ENCODE measurements around the gene UNC5B. TPM values are rescaled to one million over a fixed set of nuclear protein-coding genes. Genes with fewer than 3 reads are reported as not detected.
"Not testable (repeated sequence)": the region's sequence is repeated elsewhere in the genome, so short reads cannot be mapped to it uniquely, and the experiment has no call there.

Gene UNC5B
- total RNA-seq, 6 donors from 2014 or later = 8.4 to 27.7 (median 20.5) TPM

GRCh38 chr10:71293446-71294084, 81.2 kb downstream of the UNC5B start:
- peaks cover 3 to 83% (median 30%) of the 10 kb centered on the region in 4 donors for H3K36me3 ChIP-seq
- H3K27ac ChIP-seq = peak overlapping the region in 3 of 4 donors; percentile 8 to 56 (median 16)
- DNase-seq = peak; percentile 68 to 83
- no peaks in the 10 kb centered on the region for H3K27me3 ChIP-seq
- H3K4me1 ChIP-seq = peaks cover 2 to 19% (median 12%) of the 10 kb centered on the region in 4 donors
- no peak for TF ChIP-seq EP300 (IDR thresholded peaks at IDR 0.05)
- TF ChIP-seq POLR2AphosphoS5 (IDR thresholded peaks at IDR 0.05) = no peak
- no peak for TF ChIP-seq POLR2A (IDR thresholded peaks at IDR 0.05)
- TF ChIP-seq, protein P1, sequence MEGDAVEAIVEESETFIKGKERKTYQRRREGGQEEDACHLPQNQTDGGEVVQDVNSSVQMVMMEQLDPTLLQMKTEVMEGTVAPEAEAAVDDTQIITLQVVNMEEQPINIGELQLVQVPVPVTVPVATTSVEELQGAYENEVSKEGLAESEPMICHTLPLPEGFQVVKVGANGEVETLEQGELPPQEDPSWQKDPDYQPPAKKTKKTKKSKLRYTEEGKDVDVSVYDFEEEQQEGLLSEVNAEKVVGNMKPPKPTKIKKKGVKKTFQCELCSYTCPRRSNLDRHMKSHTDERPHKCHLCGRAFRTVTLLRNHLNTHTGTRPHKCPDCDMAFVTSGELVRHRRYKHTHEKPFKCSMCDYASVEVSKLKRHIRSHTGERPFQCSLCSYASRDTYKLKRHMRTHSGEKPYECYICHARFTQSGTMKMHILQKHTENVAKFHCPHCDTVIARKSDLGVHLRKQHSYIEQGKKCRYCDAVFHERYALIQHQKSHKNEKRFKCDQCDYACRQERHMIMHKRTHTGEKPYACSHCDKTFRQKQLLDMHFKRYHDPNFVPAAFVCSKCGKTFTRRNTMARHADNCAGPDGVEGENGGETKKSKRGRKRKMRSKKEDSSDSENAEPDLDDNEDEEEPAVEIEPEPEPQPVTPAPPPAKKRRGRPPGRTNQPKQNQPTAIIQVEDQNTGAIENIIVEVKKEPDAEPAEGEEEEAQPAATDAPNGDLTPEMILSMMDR (IDR thresholded peaks at IDR 0.05) = no peak
- no peak overlapping the region for H3K4me3 ChIP-seq
- H3K9me3 ChIP-seq = no peaks in the 10 kb centered on the region
- peak in 1 of 2 donors; percentile 48 for ATAC-seq (ENCODE audit: low FRiP score in 2 of 2)
- WGBS, 2 donors = 61 to 85% methylated on average over 6 to 12 of the region's 19 CpGs

- TF ChIP-seq POLR2A (IDR thresholded peaks at IDR 0.05) (no peak), POLR2AphosphoS5 (IDR thresholded peaks at IDR 0.05) (no peak)
- Histone ChIP-seq H3K27me3 (no peaks in the 10 kb centered on the region), H3K9me3 (no peaks in the 10 kb centered on the region), H3K4me3 (no peak overlapping the region), H3K36me3 (peaks cover 3 to 85% (median 28%) of the 10 kb centered on the region in 4 donors), H3K4me1 (peaks cover 2 to 19% (median 12%) of the 10 kb centered on the region in 4 donors), H3K27ac (peak overlapping the region in 3 of 4 donors; percentile 8 to 56 (median 16))
- WGBS, 2 donors = 59 to 87% methylated on average over 6 of the region's 6 CpGs
- DNase-seq (no peak), ATAC-seq (ENCODE audit: low FRiP score in 2 of 2) (no peak)
Observed at GRCh38 chr10:71294091-71294561, 81.8 kb downstream of the UNC5B start.

DNA sequence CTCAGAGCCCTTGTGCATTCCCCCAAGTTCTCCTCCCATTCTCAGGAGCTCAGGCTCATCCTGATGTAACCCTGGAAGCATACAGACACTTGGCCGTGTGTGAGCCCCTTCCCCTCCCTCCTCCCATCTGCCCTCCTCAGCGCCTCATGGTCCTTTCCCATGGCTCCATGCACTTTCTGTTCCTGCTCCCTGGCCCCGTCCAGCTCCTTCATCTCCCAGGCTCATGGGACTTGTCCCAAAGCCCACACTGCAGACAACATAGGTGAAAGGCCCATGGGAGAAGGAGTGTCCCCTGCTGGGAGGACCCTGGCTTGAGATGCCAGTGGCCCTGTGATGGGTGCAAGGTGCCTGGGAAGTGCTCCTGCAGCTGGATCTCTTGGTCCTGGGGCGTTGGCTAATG, 82.5 kb downstream of the UNC5B start:
- DNase-seq = no peak
- 81 to 88% methylated on average over 4 of the region's 4 CpGs for WGBS, 2 donors
- TF ChIP-seq EP300 (IDR thresholded peaks at IDR 0.05) = no peak
- TF ChIP-seq POLR2AphosphoS5 (IDR thresholded peaks at IDR 0.05) = no peak
- TF ChIP-seq POLR2A (IDR thresholded peaks at IDR 0.05) = no peak
- TF ChIP-seq, protein P1 (IDR thresholded peaks at IDR 0.05) = no peak

DNA sequence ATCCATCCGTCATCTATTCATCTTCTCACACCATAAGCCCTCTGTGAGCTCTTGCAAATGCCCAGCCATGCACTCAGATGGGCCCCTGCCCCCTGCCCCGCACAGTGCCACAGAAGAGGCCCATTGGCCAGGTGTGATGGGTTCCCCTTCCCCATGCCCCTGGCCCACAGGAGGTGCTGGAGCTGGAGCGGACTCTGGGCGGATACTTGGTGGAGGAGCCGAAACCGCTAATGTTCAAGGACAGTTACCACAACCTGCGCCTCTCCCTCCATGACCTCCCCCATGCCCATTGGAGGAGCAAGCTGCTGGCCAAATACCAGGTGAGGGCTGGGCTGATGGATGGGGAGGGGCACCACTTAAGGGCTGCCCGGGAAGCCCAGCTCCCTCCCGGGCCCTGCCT, 83.3 kb downstream of the UNC5B start:
- no peak for DNase-seq
- peaks cover 3 to 91% (median 27%) of the 10 kb centered on the region in 4 donors for H3K36me3 ChIP-seq

More for the DNA sequence above, 82.5 kb downstream of the UNC5B start:
- no peak for ATAC-seq (ENCODE audit: low FRiP score in 2 of 2)
- no peaks in the 10 kb centered on the region for H3K27me3 ChIP-seq
- no peak overlapping the region for H3K4me3 ChIP-seq
- peaks cover 3 to 91% (median 28%) of the 10 kb centered on the region in 4 donors for H3K36me3 ChIP-seq
- peaks cover 2 to 19% (median 12%) of the 10 kb centered on the region in 4 donors for H3K4me1 ChIP-seq
- no peaks in the 10 kb centered on the region for H3K9me3 ChIP-seq
- H3K27ac ChIP-seq = no peak overlapping the region

DNA sequence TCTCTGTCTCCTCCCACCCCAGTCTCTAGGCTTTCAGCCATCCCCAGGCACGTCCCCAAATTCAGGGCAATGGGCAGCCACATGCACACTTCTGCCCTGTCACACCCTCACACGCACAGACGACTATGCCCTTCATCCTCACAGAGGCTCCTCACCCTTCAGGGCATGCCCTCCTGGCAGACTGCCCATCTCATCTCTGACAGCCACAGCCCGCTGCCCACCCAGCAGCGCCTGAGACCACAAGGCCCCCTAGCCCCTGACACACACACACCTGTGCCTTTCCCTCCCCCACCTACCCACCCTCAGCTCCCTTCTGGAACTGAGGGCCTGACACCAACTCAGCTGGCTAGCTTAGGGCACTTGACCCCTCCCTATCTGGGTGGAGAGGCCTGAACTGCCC, 83.7 kb downstream of the UNC5B start:
- TF ChIP-seq, protein P1 (IDR thresholded peaks at IDR 0.05) = no peak
- TF ChIP-seq POLR2A (IDR thresholded peaks at IDR 0.05) (no peak), POLR2AphosphoS5 (IDR thresholded peaks at IDR 0.05) (no peak), EP300 (IDR thresholded peaks at IDR 0.05) (no peak)
- H3K4me1 ChIP-seq = peaks cover 2 to 19% (median 12%) of the 10 kb centered on the region in 4 donors

More for the DNA sequence above, 83.3 kb downstream of the UNC5B start:
- Histone ChIP-seq H3K4me1 (peaks cover 2 to 19% (median 12%) of the 10 kb centered on the region in 4 donors), H3K27ac (no peak overlapping the region), H3K27me3 (no peaks in the 10 kb centered on the region), H3K4me3 (no peak overlapping the region), H3K9me3 (no peaks in the 10 kb centered on the region)
- WGBS, 2 donors = 87 to 91% methylated on average over 9 of the region's 9 CpGs
- no peak for ATAC-seq (ENCODE audit: low FRiP score in 2 of 2)
- TF ChIP-seq, protein P1 (IDR thresholded peaks at IDR 0.05) = no peak
- TF ChIP-seq POLR2A (IDR thresholded peaks at IDR 0.05) (no peak), EP300 (IDR thresholded peaks at IDR 0.05) (no peak), POLR2AphosphoS5 (IDR thresholded peaks at IDR 0.05) (no peak)

GRCh38 chr10:71296811-71297210, 84.4 kb downstream of the UNC5B start:
- ATAC-seq (ENCODE audit: low FRiP score in 2 of 2); H3K27ac ChIP-seq; H3K27me3 ChIP-seq; H3K4me3 ChIP-seq; H3K9me3 ChIP-seq; DNase-seq: not testable (repeated sequence)
- 83 to 87% methylated on average over 13 of the region's 13 CpGs for WGBS, 2 donors
- Histone ChIP-seq H3K36me3 (peaks cover 3 to 89% (median 19%) of the 10 kb centered on the region in 4 donors), H3K4me1 (peaks cover 2 to 19% (median 12%) of the 10 kb centered on the region in 4 donors)

More for the DNA sequence above, 83.7 kb downstream of the UNC5B start:
- H3K9me3 ChIP-seq = no peaks in the 10 kb centered on the region
- H3K27ac ChIP-seq = no peak overlapping the region
- DNase-seq (no peak), ATAC-seq (ENCODE audit: low FRiP score in 2 of 2) (no peak)
- no peaks in the 10 kb centered on the region for H3K27me3 ChIP-seq
- 66 to 67% methylated on average over 3 to 5 of the region's 5 CpGs for WGBS, 2 donors
- peaks cover 3 to 90% (median 26%) of the 10 kb centered on the region in 4 donors for H3K36me3 ChIP-seq
- no peak overlapping the region for H3K4me3 ChIP-seq

Measured in upper lobe of left lung (tissue), 6 donors.